ENCODE data around the gene GABBR2. TPM values are rescaled to one million over a fixed set of nuclear protein-coding genes. Genes with fewer than 3 reads are reported as not detected.

GABBR2 gene
- polyA plus RNA-seq, 4 donors, result 0.09 to 1.4 (median 0.71) TPM; not detected in 1

DNA sequence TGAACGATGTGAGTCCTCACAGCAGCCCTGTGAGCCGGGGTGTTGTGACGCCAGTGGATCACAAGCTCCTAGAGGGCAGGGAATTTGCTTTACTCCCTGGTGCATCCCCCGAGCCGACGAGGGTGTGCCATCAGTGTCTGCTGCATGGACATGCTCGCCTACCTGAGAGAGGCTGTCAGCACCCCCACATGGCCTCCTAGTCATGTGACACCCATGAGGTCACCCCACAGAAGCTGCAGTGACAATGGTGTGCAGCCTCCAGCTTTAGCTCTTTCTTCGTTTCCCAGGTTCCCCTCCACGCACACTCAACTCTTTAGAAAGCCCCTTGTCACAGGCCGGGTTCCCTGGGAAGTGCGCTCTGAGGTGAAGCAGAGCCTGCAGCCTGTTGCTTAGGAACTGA, 19.8 kb upstream of the GABBR2 start:
- Histone ChIP-seq H3K4me3 (ENCODE audit: low read depth in 1 of 3, low read length in 3 of 3) (no peak overlapping the region), H3K9me3 (ENCODE audit: control insufficient read depth in 2 of 2, insufficient read depth in 1 of 2, low read depth in 1 of 2, low read length in 1 of 2) (peaks cover 0 to 2% of the 10 kb centered on the region in 2 donors), H3K36me3 (ENCODE audit: control insufficient read depth in 3 of 3, insufficient read depth in 2 of 3, low read depth in 1 of 3, low read length in 3 of 3) (peaks cover 0 to 20% (median 0%) of the 10 kb centered on the region in 3 donors), H3K4me1 (ENCODE audit: control insufficient read depth in 3 of 3, insufficient read depth in 2 of 3, low read depth in 1 of 3, low read length in 2 of 3) (no peaks in the 10 kb centered on the region), H3K27me3 (ENCODE audit: control insufficient read depth in 3 of 3, insufficient read depth in 3 of 3, low read length in 3 of 3) (peaks cover 0 to 2% (median 0%) of the 10 kb centered on the region in 3 donors), H3K27ac (ENCODE audit: low read depth in 1 of 3, low read length in 2 of 3) (no peak overlapping the region)
- 84 to 86% (median 85%) methylated on average over 11 of the region's 11 CpGs for WGBS, 3 donors
- DNase-seq (no peak), FAIRE-seq (no peak)

GRCh38 chr9:98727428-98727827, 18.7 kb upstream of the GABBR2 start:
- Histone ChIP-seq H3K27ac (ENCODE audit: low read depth in 1 of 3, low read length in 2 of 3) (no peak overlapping the region), H3K27me3 (ENCODE audit: control insufficient read depth in 3 of 3, insufficient read depth in 3 of 3, low read length in 3 of 3) (peaks cover 0 to 5% (median 0%) of the 10 kb centered on the region in 3 donors), H3K4me1 (ENCODE audit: control insufficient read depth in 3 of 3, insufficient read depth in 2 of 3, low read depth in 1 of 3, low read length in 2 of 3) (no peaks in the 10 kb centered on the region), H3K36me3 (ENCODE audit: control insufficient read depth in 3 of 3, insufficient read depth in 2 of 3, low read depth in 1 of 3, low read length in 3 of 3) (peaks cover 0 to 11% (median 0%) of the 10 kb centered on the region in 3 donors), H3K4me3 (ENCODE audit: low read depth in 1 of 3, low read length in 3 of 3) (no peak overlapping the region), H3K9me3 (ENCODE audit: control insufficient read depth in 2 of 2, insufficient read depth in 1 of 2, low read depth in 1 of 2, low read length in 1 of 2) (peaks cover 0 to 4% of the 10 kb centered on the region in 2 donors)
- DNase-seq (no peak), FAIRE-seq (no peak)
- 64 to 68% (median 64%) methylated on average over 7 of the region's 7 CpGs for WGBS, 3 donors

- Histone ChIP-seq H3K27ac (ENCODE audit: low read depth in 1 of 3, low read length in 2 of 3) (no peak overlapping the region), H3K36me3 (ENCODE audit: control insufficient read depth in 3 of 3, insufficient read depth in 2 of 3, low read depth in 1 of 3, low read length in 3 of 3) (peaks cover 0 to 6% (median 0%) of the 10 kb centered on the region in 3 donors), H3K9me3 (ENCODE audit: control insufficient read depth in 2 of 2, insufficient read depth in 1 of 2, low read depth in 1 of 2, low read length in 1 of 2) (peaks cover 0 to 4% of the 10 kb centered on the region in 2 donors), H3K4me3 (ENCODE audit: low read depth in 1 of 3, low read length in 3 of 3) (no peak overlapping the region), H3K4me1 (ENCODE audit: control insufficient read depth in 3 of 3, insufficient read depth in 2 of 3, low read depth in 1 of 3, low read length in 2 of 3) (no peaks in the 10 kb centered on the region), H3K27me3 (ENCODE audit: control insufficient read depth in 3 of 3, insufficient read depth in 3 of 3, low read length in 3 of 3) (peaks cover 0 to 5% (median 0%) of the 10 kb centered on the region in 3 donors)
- DNase-seq, result no peak
- FAIRE-seq, result no peak
- WGBS, 3 donors, result 43 to 70% (median 57%) methylated on average over 5 of the region's 5 CpGs
Measured at GRCh38 chr9:98726735-98727134, 18.0 kb upstream of the GABBR2 start.

DNA sequence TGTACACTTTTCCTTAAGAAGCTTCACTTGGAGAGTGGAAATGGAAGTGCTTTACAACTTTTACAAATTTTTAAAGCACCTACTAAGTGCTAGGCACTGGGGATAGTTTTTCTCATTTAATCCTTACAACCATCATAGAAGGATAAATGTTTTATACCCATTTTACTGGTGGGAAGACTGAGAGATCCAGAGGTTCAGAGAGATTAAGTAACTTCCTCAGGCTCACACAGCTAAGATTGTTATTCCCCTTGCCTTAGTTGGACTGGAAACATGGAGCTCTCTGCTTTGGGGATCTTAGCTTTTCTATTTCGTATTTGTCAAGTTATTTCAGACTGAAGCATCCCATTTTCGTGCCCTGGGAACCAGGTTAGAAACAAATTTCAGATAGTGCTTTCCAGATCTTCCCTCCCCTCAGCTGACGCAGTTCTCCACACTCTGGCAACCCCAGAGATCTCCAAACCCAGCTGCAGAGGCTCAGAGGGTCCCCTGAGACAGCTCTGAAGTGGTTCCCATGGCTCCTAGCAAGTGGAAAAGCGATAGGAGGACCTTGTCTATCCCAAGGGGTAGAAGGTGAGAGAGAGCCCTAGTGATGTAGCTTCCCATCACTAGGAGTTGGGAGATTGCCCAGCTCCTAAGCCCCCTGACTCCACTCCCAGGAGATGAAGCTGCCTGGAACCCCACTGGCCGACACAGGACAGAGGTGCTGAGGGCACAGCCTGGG, 16.2 kb upstream of the GABBR2 start:
- FAIRE-seq, result no peak
- H3K4me3 ChIP-seq (ENCODE audit: low read depth in 1 of 3, low read length in 3 of 3), result no peak overlapping the region
- H3K36me3 ChIP-seq (ENCODE audit: control insufficient read depth in 3 of 3, insufficient read depth in 2 of 3, low read depth in 1 of 3, low read length in 3 of 3), result no peaks in the 10 kb centered on the region
- H3K4me1 ChIP-seq (ENCODE audit: control insufficient read depth in 3 of 3, insufficient read depth in 2 of 3, low read depth in 1 of 3, low read length in 2 of 3), result no peaks in the 10 kb centered on the region
- H3K27ac ChIP-seq (ENCODE audit: low read depth in 1 of 3, low read length in 2 of 3), result no peak overlapping the region
- H3K9me3 ChIP-seq (ENCODE audit: control insufficient read depth in 2 of 2, insufficient read depth in 1 of 2, low read depth in 1 of 2, low read length in 1 of 2), result peaks cover 0 to 4% of the 10 kb centered on the region in 2 donors
- 70% methylated on average over 5 of the region's 5 CpGs for WGBS, 3 donors
- no peak for DNase-seq
- peaks cover 0 to 5% (median 0%) of the 10 kb centered on the region in 3 donors for H3K27me3 ChIP-seq (ENCODE audit: control insufficient read depth in 3 of 3, insufficient read depth in 3 of 3, low read length in 3 of 3)

- Histone ChIP-seq H3K27ac (ENCODE audit: low read depth in 1 of 3, low read length in 2 of 3) (no peak overlapping the region), H3K4me3 (ENCODE audit: low read depth in 1 of 3, low read length in 3 of 3) (no peak overlapping the region), H3K4me1 (ENCODE audit: control insufficient read depth in 3 of 3, insufficient read depth in 2 of 3, low read depth in 1 of 3, low read length in 2 of 3) (no peaks in the 10 kb centered on the region), H3K27me3 (ENCODE audit: control insufficient read depth in 3 of 3, insufficient read depth in 3 of 3, low read length in 3 of 3) (peaks cover 0 to 5% (median 4%) of the 10 kb centered on the region in 3 donors), H3K9me3 (ENCODE audit: control insufficient read depth in 2 of 2, insufficient read depth in 1 of 2, low read depth in 1 of 2, low read length in 1 of 2) (peaks cover 0 to 4% of the 10 kb centered on the region in 2 donors), H3K36me3 (ENCODE audit: control insufficient read depth in 3 of 3, insufficient read depth in 2 of 3, low read depth in 1 of 3, low read length in 3 of 3) (no peaks in the 10 kb centered on the region)
- FAIRE-seq (no peak), DNase-seq (no peak)
- WGBS, 3 donors, result 84 to 90% (median 90%) methylated on average over 2 of the region's 2 CpGs
Measured at GRCh38 chr9:98721643-98722042, 12.9 kb upstream of the GABBR2 start.

DNA sequence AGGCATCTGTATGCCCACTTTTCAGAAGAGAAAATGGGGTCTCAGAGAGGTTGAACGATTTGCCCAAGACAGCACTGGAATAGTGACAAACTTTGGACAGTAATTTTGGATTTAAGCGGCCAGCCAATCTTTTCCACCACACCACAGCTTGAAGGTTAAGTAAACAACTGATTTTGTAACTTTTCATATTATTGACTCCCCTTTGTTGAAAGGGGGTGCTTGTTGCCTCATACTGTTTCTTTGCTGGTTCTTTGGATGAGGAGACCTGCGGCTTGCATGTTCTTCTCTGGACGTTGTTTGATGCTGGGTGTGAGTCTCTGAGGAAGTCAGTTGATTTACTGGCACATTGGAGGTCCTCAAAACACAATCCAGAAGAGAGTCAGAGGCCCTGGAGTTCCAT, 11.7 kb upstream of the GABBR2 start:
- no peaks in the 10 kb centered on the region for H3K36me3 ChIP-seq (ENCODE audit: control insufficient read depth in 3 of 3, insufficient read depth in 2 of 3, low read depth in 1 of 3, low read length in 3 of 3)
- no peaks in the 10 kb centered on the region for H3K4me1 ChIP-seq (ENCODE audit: control insufficient read depth in 3 of 3, insufficient read depth in 2 of 3, low read depth in 1 of 3, low read length in 2 of 3)
- no peak overlapping the region for H3K4me3 ChIP-seq (ENCODE audit: low read depth in 1 of 3, low read length in 3 of 3)
- no peak overlapping the region for H3K27ac ChIP-seq (ENCODE audit: low read depth in 1 of 3, low read length in 2 of 3)
- peaks cover 0 to 4% of the 10 kb centered on the region in 2 donors for H3K9me3 ChIP-seq (ENCODE audit: control insufficient read depth in 2 of 2, insufficient read depth in 1 of 2, low read depth in 1 of 2, low read length in 1 of 2)
- peaks cover 0 to 9% (median 5%) of the 10 kb centered on the region in 3 donors for H3K27me3 ChIP-seq (ENCODE audit: control insufficient read depth in 3 of 3, insufficient read depth in 3 of 3, low read length in 3 of 3)
- 73 to 79% (median 78%) methylated on average over 4 of the region's 4 CpGs for WGBS, 3 donors
- FAIRE-seq (no peak), DNase-seq (no peak)

- Histone ChIP-seq H3K27me3 (ENCODE audit: control insufficient read depth in 3 of 3, insufficient read depth in 3 of 3, low read length in 3 of 3) (peaks cover 0 to 10% (median 3%) of the 10 kb centered on the region in 3 donors), H3K27ac (ENCODE audit: low read depth in 1 of 3, low read length in 2 of 3) (no peak overlapping the region), H3K9me3 (ENCODE audit: control insufficient read depth in 2 of 2, insufficient read depth in 1 of 2, low read depth in 1 of 2, low read length in 1 of 2) (peaks cover 0 to 4% of the 10 kb centered on the region in 2 donors), H3K36me3 (ENCODE audit: control insufficient read depth in 3 of 3, insufficient read depth in 2 of 3, low read depth in 1 of 3, low read length in 3 of 3) (no peaks in the 10 kb centered on the region), H3K4me3 (ENCODE audit: low read depth in 1 of 3, low read length in 3 of 3) (no peak overlapping the region), H3K4me1 (ENCODE audit: control insufficient read depth in 3 of 3, insufficient read depth in 2 of 3, low read depth in 1 of 3, low read length in 2 of 3) (no peaks in the 10 kb centered on the region)
- no peak for DNase-seq
- FAIRE-seq, result no peak
- WGBS, 3 donors, result 55 to 72% (median 70%) methylated on average over 2 of the region's 2 CpGs
Measured at GRCh38 chr9:98719055-98719454, 10.3 kb upstream of the GABBR2 start.

DNA sequence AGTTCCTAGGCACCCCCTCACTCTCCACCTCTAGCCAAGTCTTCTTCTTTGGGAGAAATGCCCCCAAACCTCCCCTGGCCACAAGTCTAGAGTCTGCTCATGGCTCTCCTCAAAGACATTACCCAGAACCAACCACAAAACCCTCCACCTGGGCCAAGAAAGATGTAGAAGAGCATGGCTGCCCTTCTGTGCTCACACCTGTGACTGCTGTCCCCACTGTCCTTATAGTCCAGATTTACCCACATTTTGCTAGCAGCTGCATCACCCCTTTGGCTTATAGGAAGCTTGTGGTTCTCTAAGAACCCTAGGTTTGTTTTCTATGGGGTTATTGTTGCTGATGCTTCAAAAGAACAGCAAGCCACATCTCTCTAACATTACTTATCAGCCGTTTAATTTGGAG, 6.1 kb upstream of the GABBR2 start:
- Histone ChIP-seq H3K36me3 (ENCODE audit: control insufficient read depth in 3 of 3, insufficient read depth in 2 of 3, low read depth in 1 of 3, low read length in 3 of 3) (no peaks in the 10 kb centered on the region), H3K4me1 (ENCODE audit: control insufficient read depth in 3 of 3, insufficient read depth in 2 of 3, low read depth in 1 of 3, low read length in 2 of 3) (no peaks in the 10 kb centered on the region), H3K9me3 (ENCODE audit: control insufficient read depth in 2 of 2, insufficient read depth in 1 of 2, low read depth in 1 of 2, low read length in 1 of 2) (no peaks in the 10 kb centered on the region), H3K27ac (ENCODE audit: low read depth in 1 of 3, low read length in 2 of 3) (no peak overlapping the region), H3K4me3 (ENCODE audit: low read depth in 1 of 3, low read length in 3 of 3) (no peak overlapping the region), H3K27me3 (ENCODE audit: control insufficient read depth in 3 of 3, insufficient read depth in 3 of 3, low read length in 3 of 3) (peaks cover 3 to 39% (median 7%) of the 10 kb centered on the region in 3 donors)
- FAIRE-seq (no peak), DNase-seq (no peak)
- WGBS, 3 donors, result 24 to 26% (median 26%) methylated on average over 1 of the region's 1 CpG

GRCh38 chr9:98712987-98713386, 4.3 kb upstream of the GABBR2 start:
- Histone ChIP-seq H3K9me3 (ENCODE audit: control insufficient read depth in 2 of 2, insufficient read depth in 1 of 2, low read depth in 1 of 2, low read length in 1 of 2) (no peaks in the 10 kb centered on the region), H3K4me3 (ENCODE audit: low read depth in 1 of 3, low read length in 3 of 3) (no peak overlapping the region), H3K4me1 (ENCODE audit: control insufficient read depth in 3 of 3, insufficient read depth in 2 of 3, low read depth in 1 of 3, low read length in 2 of 3) (peaks cover 0 to 6% (median 0%) of the 10 kb centered on the region in 3 donors), H3K27ac (ENCODE audit: low read depth in 1 of 3, low read length in 2 of 3) (no peak overlapping the region), H3K27me3 (ENCODE audit: control insufficient read depth in 3 of 3, insufficient read depth in 3 of 3, low read length in 3 of 3) (peaks cover 10 to 49% (median 15%) of the 10 kb centered on the region in 3 donors), H3K36me3 (ENCODE audit: control insufficient read depth in 3 of 3, insufficient read depth in 2 of 3, low read depth in 1 of 3, low read length in 3 of 3) (no peaks in the 10 kb centered on the region)
- FAIRE-seq, result no peak
- no peak for DNase-seq
